ENCODE data around the gene MARCHF3. TPM values are rescaled to one million over a fixed set of nuclear protein-coding genes. Genes with fewer than 3 reads are reported as not detected.
"Not testable (repeated sequence)": the region's sequence is repeated elsewhere in the genome, so short reads cannot be mapped to it uniquely, and the experiment has no call there.

Gene MARCHF3
- total RNA-seq, 4 donors from 2014 or later = 23.4 to 53.7 (median 29.3) TPM

GRCh38 chr5:126896170-126896702, 134.1 kb downstream of the MARCHF3 start:
- H3K4me3 ChIP-seq (ENCODE audit: low read depth, poor library complexity, severe bottlenecking) = no peak overlapping the region
- no peak for DNase-seq (ENCODE audit: low spot score in 2 of 2)
- intact Hi-C loops (cut with DNase I; ENCODE audit: low total_unique reads) = no loop called here
- TF ChIP-seq POLR2A (IDR thresholded peaks at IDR 0.05) (no peak), CTCF (IDR thresholded peaks at IDR 0.05) (no peak)
- WGBS, 2 donors = 97 to 98% methylated on average over 9 of the region's 9 CpGs

- 86 to 94% methylated on average over 13 to 14 of the region's 14 CpGs for WGBS, 2 donors
- DNase-seq (ENCODE audit: low spot score in 2 of 2); intact Hi-C loops (cut with DNase I; ENCODE audit: low total_unique reads); H3K4me3 ChIP-seq (ENCODE audit: low read depth, poor library complexity, severe bottlenecking): not testable (repeated sequence)
Observed at GRCh38 chr5:126895712-126896111, 134.6 kb downstream of the MARCHF3 start.

GRCh38 chr5:126890414-126890813, 139.9 kb downstream of the MARCHF3 start:
- intact Hi-C loops (cut with DNase I; ENCODE audit: low total_unique reads); DNase-seq (ENCODE audit: low spot score in 2 of 2); H3K4me3 ChIP-seq (ENCODE audit: low read depth, poor library complexity, severe bottlenecking): not testable (repeated sequence)
- WGBS, 2 donors = 86 to 94% methylated on average over 2 of the region's 2 CpGs

GRCh38 chr5:126888175-126888574, 142.2 kb downstream of the MARCHF3 start:
- 52 to 56% methylated on average over 1 of the region's 1 CpG for WGBS, 2 donors
- DNase-seq (ENCODE audit: low spot score in 2 of 2) = no peak
- TF ChIP-seq CTCF (IDR thresholded peaks at IDR 0.05) (no peak), POLR2A (IDR thresholded peaks at IDR 0.05) (no peak)

GRCh38 chr5:126884269-126884819, 146.0 kb downstream of the MARCHF3 start:
- intact Hi-C loops (cut with DNase I; ENCODE audit: low total_unique reads) = no loop called here
- no peak for TF ChIP-seq CTCF (IDR thresholded peaks at IDR 0.05)
- no peak for TF ChIP-seq POLR2A (IDR thresholded peaks at IDR 0.05)
- WGBS, 2 donors = 52 to 57% methylated on average over 5 of the region's 5 CpGs
- H3K4me3 ChIP-seq (ENCODE audit: low read depth, poor library complexity, severe bottlenecking) = no peak overlapping the region
- no peak for DNase-seq (ENCODE audit: low spot score in 2 of 2)

More at GRCh38 chr5:126888175-126888574, 142.2 kb downstream of the MARCHF3 start:
- intact Hi-C loops (cut with DNase I; ENCODE audit: low total_unique reads) = no loop called here
- H3K4me3 ChIP-seq (ENCODE audit: low read depth, poor library complexity, severe bottlenecking) = no peak overlapping the region

GRCh38 chr5:126883564-126884245, 146.7 kb downstream of the MARCHF3 start:
- 86 to 95% methylated on average over 2 of the region's 2 CpGs for WGBS, 2 donors

More at GRCh38 chr5:126883564-126884245, 146.7 kb downstream of the MARCHF3 start:
- intact Hi-C loops (cut with DNase I; ENCODE audit: low total_unique reads) = no loop called here
- TF ChIP-seq POLR2A (IDR thresholded peaks at IDR 0.05) = no peak
- TF ChIP-seq CTCF (IDR thresholded peaks at IDR 0.05) = no peak
- DNase-seq (ENCODE audit: low spot score in 2 of 2) = no peak
- no peak overlapping the region for H3K4me3 ChIP-seq (ENCODE audit: low read depth, poor library complexity, severe bottlenecking)
